ENCODE measurements around the gene FIGNL2. TPM values are rescaled to one million over a fixed set of nuclear protein-coding genes. Genes with fewer than 3 reads are reported as not detected.

Gene FIGNL2
- total and polyA plus RNA-seq, 2 of the 13 experiments (the other 11 are each of a cell fraction or from before 2014, with no cell fraction given) = 0.82 to 1.00 TPM

- POLR2A ChIA-PET = interaction anchor here (0.6 to 1.0 kb wide), 3 partner anchors 19 to 45 kb away, joined by 3 to 4 read pairs (median 4); no protein-coding TSS in a partner anchor
Observed at GRCh38 chr12:51845482-51845881, 3.0 kb downstream of the FIGNL2 start.

More at GRCh38 chr12:51845482-51845881, 3.0 kb downstream of the FIGNL2 start:
- Histone ChIP-seq H2AFZ (ENCODE audit: low read length) (no peak overlapping the region), H3K27me3 (ENCODE audit: control insufficient read depth in 1 of 2, insufficient read depth in 2 of 2, low read length in 2 of 2) (peaks cover 0 to 9% of the 10 kb centered on the region in 2 experiments; a peak in 1 of 5 replicates), H3K9ac (ENCODE audit: insufficient read depth, low read depth, low read length) (no peak overlapping the region), H3K36me3 (replicated peaks in 1 of 2; ENCODE audit: control insufficient read depth in 1 of 2, insufficient read depth in 2 of 2, low read length in 2 of 2) (no peaks in the 10 kb centered on the region), H3K27ac (ENCODE audit: extremely low read length, insufficient read depth, low read length) (no peak overlapping the region), H3K79me2 (ENCODE audit: insufficient read depth, low read length) (no peaks in the 10 kb centered on the region), H3K4me1 (ENCODE audit: insufficient read depth, low read length) (peaks cover 31% of the 10 kb centered on the region), H4K20me1 (ENCODE audit: insufficient read depth, low read length) (no peaks in the 10 kb centered on the region), H3K4me2 (ENCODE audit: low read depth, low read length) (peak overlapping the region; percentile 91), H3K9me3 (ENCODE audit: low read length) (no peaks in the 10 kb centered on the region), H3K4me3 (replicated peaks in 1 of 3; ENCODE audit: insufficient read depth in 1 of 3, low read depth in 2 of 3, low read length in 3 of 3) (peak overlapping the region in 2 of 3 experiments; percentile 15 to 82; a peak in 2 of 6 replicates)
- FAIRE-seq (no peak), ATAC-seq (no peak), DNase-seq (ENCODE audit: low spot score) (peak; percentile 47)
- intact Hi-C loops (cut with micrococcal nuclease; ENCODE audit: unreplicated experiment) (loop anchor here (1.0 kb wide), 1 partner anchor 30 kb away; no protein-coding TSS in a partner anchor), in situ Hi-C loops (cut with HindIII; ENCODE audit: extremely low pct_ligation_motif_present, low pct_unique_long_range_greater_than_20kb) (no loop called here)
- CTCF ChIA-PET (ENCODE audit: low intra/inter-chr PET ratio, low total read pairs) = no interaction called here
- TF ChIP-seq ZNF737 (CRISPR knock-in tag; IDR thresholded peaks at IDR 0.05; ENCODE audit: borderline replicate concordance) (no peak), ZNF337 (CRISPR knock-in tag; IDR thresholded peaks at IDR 0.05; ENCODE audit: borderline replicate concordance, low read depth) (no peak), ZNF441 (CRISPR knock-in tag; IDR thresholded peaks at IDR 0.05; ENCODE audit: borderline replicate concordance) (no peak), ZNF383 (CRISPR knock-in tag; IDR thresholded peaks at IDR 0.05; ENCODE audit: borderline replicate concordance) (no peak), SOX13 (IDR thresholded peaks at IDR 0.05) (no peak), SOX13 (CRISPR knock-in tag; conservative IDR thresholded peaks at IDR 0.05 in 1 of 2, IDR thresholded peaks at IDR 0.05 in 1 of 2) (peak in 1 of 2 experiments; percentile 33; a peak in 1 of 4 replicates), NCOA2 (CRISPR knock-in tag; IDR thresholded peaks at IDR 0.05) (no peak), PATZ1 (CRISPR knock-in tag; IDR thresholded peaks at IDR 0.05) (peak; percentile 52; the same call in 1 of the 2 replicates), ZNF281 (CRISPR knock-in tag; IDR thresholded peaks at IDR 0.05; ENCODE audit: borderline replicate concordance) (peak; percentile 47; the same call in 1 of the 2 replicates), SOX6 (IDR thresholded peaks at IDR 0.05) (no peak), SOX6 (CRISPR knock-in tag; IDR thresholded peaks at IDR 0.05) (0 out of 2 replicates have a peak, but pooled peaks have one; percentile 11), STAT5B (CRISPR knock-in tag; IDR thresholded peaks at IDR 0.05) (no peak)
- WGBS (ENCODE audit: low lambda C conversion rate) = 9% methylated on average over 7 of the region's 7 CpGs
- no TSS peak for BruUV-seq (replicated peaks)

Measured in HepG2 (cell line).